K562 (cell line): ENCODE measurements around the gene GPR3. TPM values are rescaled to one million over a fixed set of nuclear protein-coding genes. Genes with fewer than 3 reads are reported as not detected.

Experiments used
- ARID2 ChIP-seq: fragments of 450-650 bp; IDR thresholded peaks from 2 replicates; pipeline ENCODE4 v1.6.1; 2017; ENCODE audit warnings: antibody characterized with exemption, mild to moderate bottlenecking
- FOXA1 ChIP-seq: fragments of 450-650 bp; IDR thresholded peaks from 2 replicates; pipeline ENCODE4 v1.6.1; 2016; ENCODE audit warnings: mild to moderate bottlenecking, borderline replicate concordance
- GTF2E2 ChIP-seq: fragments of 200-800 bp; sonication (Bioruptor generic); IDR thresholded peaks from 2 replicates; pipeline ENCODE4 v1.6.1; 2016; ENCODE audit warnings: missing genetic modification characterization, missing compliant biosample characterization
- IRF9 ChIP-seq: fragments of 450-650 bp; IDR thresholded peaks from 2 replicates; pipeline ENCODE4 v1.6.1; 2016; ENCODE audit warnings: missing biosample characterization, missing genetic modification characterization
- JUND ChIP-seq, 2 experiments: IDR thresholded peaks; 2 replicates in 1 of 2; 3 replicates in 1 of 2; pipeline ENCODE4 v1.6.1; 2011; ENCODE audit warnings: borderline replicate concordance in 2 of 2, low read depth in 2 of 2, low read length in 2 of 2, improper control_type of control experiment in 1 of 2, missing biosample characterization in 1 of 2, missing genetic modification characterization in 1 of 2, missing genetic modification reagents in 1 of 2
- KAT8 ChIP-seq: fragments of 450-650 bp; IDR thresholded peaks from 2 replicates; pipeline ENCODE4 v1.6.1; 2016; ENCODE audit warnings: low read depth, mild to moderate bottlenecking
- LCOR ChIP-seq: sonication (generic); formaldehyde crosslinking; IDR thresholded peaks from 2 replicates; pipeline ENCODE4 v1.8.0; 2022; ENCODE audit warnings: mild to moderate bottlenecking, missing genetic modification reagents
- MECOM ChIP-seq: fragments of 250-450 bp; sonication (Bioruptor Pico); IDR thresholded peaks from 2 replicates; pipeline ENCODE4 v1.8.0; 2022; ENCODE audit warnings: inconsistent platforms
- MLX ChIP-seq, 2 experiments: fragments of 450-650 bp in 1 of 2; sonication (generic) in 1 of 2; formaldehyde crosslinking; conservative IDR thresholded peaks; 2 replicates each; pipeline versions ENCODE4 v1.4.0 to v1.8.1; 2020 to 2022; ENCODE audit warnings: mild to moderate bottlenecking in 1 of 2, missing genetic modification reagents in 1 of 2
- NFYB ChIP-seq: IDR thresholded peaks from 2 replicates; pipeline ENCODE4 v1.6.1; 2011; ENCODE audit warnings: mild to moderate bottlenecking, moderate library complexity; ENCODE audit not compliant: insufficient read length; ENCODE audit errors: extremely low read depth
- RAD51 ChIP-seq: fragments of 450-650 bp; IDR thresholded peaks from 2 replicates; pipeline ENCODE4 v1.7.1; 2016; ENCODE audit warnings: low read depth, mild to moderate bottlenecking, borderline replicate concordance
- SMAD2 ChIP-seq: fragments of 150-350 bp; IDR thresholded peaks from 2 replicates; pipeline ENCODE4 v1.6.1; 2014; ENCODE audit warnings: low read depth, mild to moderate bottlenecking, low read length
- SP2 ChIP-seq: IDR thresholded peaks from 2 replicates; pipeline ENCODE4 v1.6.1; 2011; ENCODE audit warnings: mild to moderate bottlenecking, low read depth, low read length, moderate library complexity; ENCODE audit not compliant: poor library complexity, severe bottlenecking; ENCODE audit errors: extremely low read depth
- TARDBP ChIP-seq: fragments of 450-650 bp; IDR thresholded peaks from 2 replicates; pipeline ENCODE4 v1.6.1; 2016
- TRIM24 ChIP-seq, 2 experiments: fragments of 450-650 bp; IDR thresholded peaks; 2 replicates each; pipeline ENCODE4 v1.6.1; 2016
- VEZF1 ChIP-seq: fragments of 200-800 bp; sonication (Bioruptor generic); IDR thresholded peaks from 2 replicates; pipeline ENCODE4 v1.6.1; 2017; ENCODE audit warnings: missing genetic modification characterization, missing compliant biosample characterization
- ZNF12 ChIP-seq: sonication (generic); formaldehyde crosslinking; IDR thresholded peaks from 2 replicates; pipeline ENCODE4 v1.4.0; 2020; ENCODE audit warnings: mild to moderate bottlenecking, missing genetic modification reagents
- ZNF347 ChIP-seq: fragments of 450-650 bp; formaldehyde crosslinking; IDR thresholded peaks from 2 replicates; pipeline ENCODE4 v1.4.0; 2020; ENCODE audit warnings: low read depth, mild to moderate bottlenecking, moderate library complexity
- ZNF780A ChIP-seq: fragments of 250-450 bp; sonication (Bioruptor Pico); IDR thresholded peaks from 2 replicates; pipeline ENCODE4 v1.5.0; 2021; ENCODE audit warnings: mild to moderate bottlenecking
- ZNF79 ChIP-seq: fragments of 250-450 bp; sonication (Bioruptor Pico); IDR thresholded peaks from 2 replicates; pipeline ENCODE4 v1.4.0; 2020; ENCODE audit warnings: low read depth, mild to moderate bottlenecking, moderate library complexity
- polyA plus RNA-seq, 8 experiments: library from polyadenylated mRNA; depleted of rRNA in 4 of 8; stranded (reverse) in 5 of 8; unstranded in 3 of 8; fragments of >200 nt; fragmentation: Nextera tagmentation in 2 of 8; fragmentation: Illumina TruSeq in 1 of 8; extraction: Ambion mirVana in 2 of 8; extraction: Trizol in 1 of 8; gene quantifications; 2 replicates each; pipeline versions ENCODE4 v1.2.1 to v1.2.3, GENCODE V29; 2011 to 2014; ENCODE audit warnings: inconsistent platforms in 1 of 8, missing spikeins in 1 of 8
- total RNA-seq, 7 experiments: library from RNA; depleted of rRNA in 6 of 7; stranded (reverse); fragments of >200 nt in 6 of 7; fragmentation: Illumina TruSeq in 2 of 7; extraction: Trizol in 2 of 7; gene quantifications; 2 replicates each; pipeline versions ENCODE4 v1.2.1 to v1.2.3, GENCODE V29; 2011 to 2021; ENCODE audit warnings: low replicate concordance in 1 of 7
- TF ChIP-seq, protein P1 (sequence below): fragments of 450-650 bp; IDR thresholded peaks from 2 replicates; pipeline ENCODE4 v1.6.1; 2016; ENCODE audit warnings: low read depth, mild to moderate bottlenecking, moderate library complexity

The GPR3 gene
- total and polyA plus RNA-seq, 9 of the 15 experiments (the other 6 are each of a cell fraction or from before 2014, with no cell fraction given), result 0.24 to 11.5 (median 3.7) TPM

DNA sequence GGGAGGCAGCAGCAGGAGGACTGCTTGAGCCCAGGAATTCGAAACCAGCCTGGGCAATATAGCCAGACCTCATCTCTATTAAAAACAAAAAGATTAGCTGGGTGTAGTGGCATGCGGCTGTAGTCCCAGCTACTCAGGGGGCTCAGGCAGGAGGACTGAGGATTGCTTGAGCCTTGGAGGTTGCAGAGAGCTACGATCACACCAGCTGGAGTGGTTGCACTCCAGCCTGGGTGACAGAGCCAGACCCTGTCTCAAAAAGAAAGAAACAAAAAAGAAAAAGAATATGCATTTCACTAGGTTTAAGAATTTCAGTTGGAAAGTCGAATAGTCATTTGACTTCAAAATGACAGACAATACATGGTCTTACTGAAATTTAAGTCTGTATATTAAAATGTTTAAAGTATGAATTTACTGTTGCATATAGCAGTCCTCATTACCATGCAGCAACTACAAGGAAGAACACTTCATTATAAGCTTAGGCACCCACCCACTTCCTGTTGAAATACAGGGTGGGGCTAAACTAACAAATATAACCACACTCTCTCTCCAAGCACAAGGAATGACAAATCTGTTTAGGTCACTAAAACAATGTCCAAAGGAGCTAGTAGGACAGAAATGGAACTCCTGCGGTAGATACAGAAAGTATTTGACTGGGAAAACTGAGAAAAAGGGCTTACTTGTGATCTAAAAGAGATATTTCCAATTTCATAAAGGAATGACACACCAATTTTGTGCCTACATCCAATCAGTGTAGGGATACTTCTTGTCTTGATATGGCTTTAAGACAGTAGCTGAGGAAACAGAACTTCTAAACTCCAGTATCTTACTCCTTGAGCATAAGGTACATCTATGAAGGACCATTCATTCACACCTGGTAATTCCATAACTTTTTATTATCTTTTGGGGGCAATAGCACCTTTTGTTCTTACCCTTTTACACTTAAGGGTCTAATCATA is 44.1 kb downstream of the GPR3 start (continued):
- TF ChIP-seq IRF9 (tag), result no peak
- no peak for TF ChIP-seq ZNF79
- TF ChIP-seq JUND (IDR thresholded peaks at IDR 0.05; ENCODE audit: borderline replicate concordance, low read depth, low read length), result no peak
- TF ChIP-seq JUND (tag; IDR thresholded peaks at IDR 0.05; ENCODE audit: borderline replicate concordance, low read depth, low read length), result no peak
- TF ChIP-seq ARID2, result no peak
- no peak for TF ChIP-seq RAD51
- no peak for TF ChIP-seq TARDBP
- TF ChIP-seq ZNF780A (CRISPR knock-in tag), result no peak
- TF ChIP-seq SP2, result no peak
- no peak for TF ChIP-seq GTF2E2 (tag)
- TF ChIP-seq NFYB, result no peak
- peak; percentile 58 for TF ChIP-seq VEZF1 (CRISPR knock-in tag)
- no peak for TF ChIP-seq KAT8
- TF ChIP-seq, protein P1, sequence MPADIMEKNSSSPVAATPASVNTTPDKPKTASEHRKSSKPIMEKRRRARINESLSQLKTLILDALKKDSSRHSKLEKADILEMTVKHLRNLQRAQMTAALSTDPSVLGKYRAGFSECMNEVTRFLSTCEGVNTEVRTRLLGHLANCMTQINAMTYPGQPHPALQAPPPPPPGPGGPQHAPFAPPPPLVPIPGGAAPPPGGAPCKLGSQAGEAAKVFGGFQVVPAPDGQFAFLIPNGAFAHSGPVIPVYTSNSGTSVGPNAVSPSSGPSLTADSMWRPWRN, result no peak
- no peak for TF ChIP-seq LCOR
- no peak for TF ChIP-seq MLX (CRISPR knock-in tag; conservative IDR thresholded peaks at IDR 0.05)
- TF ChIP-seq SMAD2, result no peak
- no peak for TF ChIP-seq MECOM (CRISPR knock-in tag)
- TF ChIP-seq FOXA1, result no peak
- no peak for TF ChIP-seq ZNF347 (CRISPR knock-in tag)
- no peak for TF ChIP-seq ZNF12 (CRISPR knock-in tag)
- TF ChIP-seq TRIM24 (IDR thresholded peaks at IDR 0.05), result no peak
